ENCODE measurements around the gene ZNF438. TPM values are rescaled to one million over a fixed set of nuclear protein-coding genes. Genes with fewer than 3 reads are reported as not detected.
A peak's percentile ranks its signal among the peaks of the same experiment; 100 is the strongest.

Gene ZNF438
- total RNA-seq, 4 donors from 2014 or later: 2.9 to 9.3 (median 5.9) TPM

GRCh38 chr10:31013331-31013730, 18.3 kb downstream of the ZNF438 start:
- DNase-seq: no peak
- H3K27ac ChIP-seq: no peak overlapping the region
- H3K9me3 ChIP-seq: no peaks in the 10 kb centered on the region
- no peaks in the 10 kb centered on the region for H3K27me3 ChIP-seq
- 80 to 83% methylated on average over 3 of the region's 3 CpGs for WGBS, 2 donors
- intact Hi-C loops (cut with DNase I): no loop called here
- no peak overlapping the region for H3K4me3 ChIP-seq
- peaks cover 0 to 21% (median 3%) of the 10 kb centered on the region in 3 donors for H3K4me1 ChIP-seq
- no peak for TF ChIP-seq POLR2A (IDR thresholded peaks at IDR 0.05)
- no peaks in the 10 kb centered on the region for H3K36me3 ChIP-seq

DNA sequence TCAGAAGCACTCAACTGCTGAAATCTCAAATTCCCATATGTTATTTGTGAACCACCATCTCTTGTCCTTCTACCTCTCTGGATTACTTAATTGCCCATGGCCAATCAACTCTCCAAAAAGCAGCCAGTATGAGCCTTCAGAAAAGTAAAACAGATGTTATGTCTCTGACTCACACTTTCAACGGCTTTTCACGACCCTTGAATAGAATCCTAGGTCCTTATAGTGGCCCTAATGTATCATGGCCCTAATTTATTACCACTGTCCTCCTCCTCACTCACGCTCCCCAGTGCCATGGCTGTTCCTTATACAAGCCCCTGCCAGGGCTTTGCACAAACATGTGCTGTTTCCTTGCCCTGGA, 20.0 kb downstream of the ZNF438 start:
- H3K4me1 ChIP-seq: peaks cover 0 to 26% (median 3%) of the 10 kb centered on the region in 3 donors
- H3K9me3 ChIP-seq: no peaks in the 10 kb centered on the region
- peak overlapping the region in 3 of 4 donors; percentile 10 to 38 (median 23) for H3K27ac ChIP-seq
- TF ChIP-seq, protein P1, sequence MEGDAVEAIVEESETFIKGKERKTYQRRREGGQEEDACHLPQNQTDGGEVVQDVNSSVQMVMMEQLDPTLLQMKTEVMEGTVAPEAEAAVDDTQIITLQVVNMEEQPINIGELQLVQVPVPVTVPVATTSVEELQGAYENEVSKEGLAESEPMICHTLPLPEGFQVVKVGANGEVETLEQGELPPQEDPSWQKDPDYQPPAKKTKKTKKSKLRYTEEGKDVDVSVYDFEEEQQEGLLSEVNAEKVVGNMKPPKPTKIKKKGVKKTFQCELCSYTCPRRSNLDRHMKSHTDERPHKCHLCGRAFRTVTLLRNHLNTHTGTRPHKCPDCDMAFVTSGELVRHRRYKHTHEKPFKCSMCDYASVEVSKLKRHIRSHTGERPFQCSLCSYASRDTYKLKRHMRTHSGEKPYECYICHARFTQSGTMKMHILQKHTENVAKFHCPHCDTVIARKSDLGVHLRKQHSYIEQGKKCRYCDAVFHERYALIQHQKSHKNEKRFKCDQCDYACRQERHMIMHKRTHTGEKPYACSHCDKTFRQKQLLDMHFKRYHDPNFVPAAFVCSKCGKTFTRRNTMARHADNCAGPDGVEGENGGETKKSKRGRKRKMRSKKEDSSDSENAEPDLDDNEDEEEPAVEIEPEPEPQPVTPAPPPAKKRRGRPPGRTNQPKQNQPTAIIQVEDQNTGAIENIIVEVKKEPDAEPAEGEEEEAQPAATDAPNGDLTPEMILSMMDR (IDR thresholded peaks at IDR 0.05): no peak
- TF ChIP-seq POLR2A (IDR thresholded peaks at IDR 0.05): no peak
- H3K27me3 ChIP-seq: no peaks in the 10 kb centered on the region
- no peaks in the 10 kb centered on the region for H3K36me3 ChIP-seq
- WGBS, 2 donors: 69 to 80% methylated on average over 3 of the region's 3 CpGs
- DNase-seq: no peak
- H3K4me3 ChIP-seq: no peak overlapping the region
- intact Hi-C loops (cut with DNase I): no loop called here

DNA sequence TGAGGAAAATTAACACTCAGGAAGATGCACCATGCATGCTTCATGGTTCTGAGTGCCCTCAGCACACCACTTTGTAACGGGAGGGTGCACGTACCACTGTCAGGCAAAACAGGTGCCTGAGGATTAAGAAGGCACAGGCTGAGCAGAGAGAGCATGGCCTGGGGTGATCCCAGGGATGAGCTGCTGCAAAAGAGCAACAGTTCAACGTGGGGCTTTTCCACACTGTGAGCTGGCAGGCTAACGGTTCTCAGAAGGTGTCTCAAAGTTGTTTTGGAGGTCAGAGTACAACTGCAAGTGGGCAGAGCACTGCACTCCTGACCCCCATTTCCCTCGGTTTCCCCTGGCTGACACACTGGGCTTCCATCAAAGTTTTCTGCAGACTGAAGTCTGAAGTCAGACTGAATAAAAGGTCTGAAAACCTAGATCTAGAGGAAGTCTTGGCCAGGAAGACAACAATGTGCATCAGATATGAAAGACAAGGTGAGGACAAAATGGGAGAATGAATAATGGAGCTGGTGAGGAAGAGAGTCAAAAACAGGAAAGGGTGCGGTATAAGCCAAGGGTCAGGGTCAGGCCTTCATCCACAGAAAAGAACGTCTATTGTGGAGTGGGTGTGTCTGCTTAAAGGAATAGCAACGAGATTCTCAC, 20.5 kb downstream of the ZNF438 start:
- Histone ChIP-seq H3K9me3 (no peaks in the 10 kb centered on the region), H3K4me1 (peaks cover 0 to 26% (median 3%) of the 10 kb centered on the region in 3 donors), H3K36me3 (no peaks in the 10 kb centered on the region), H3K27ac (peak overlapping the region in 3 of 4 donors; percentile 10 to 42 (median 38)), H3K27me3 (no peaks in the 10 kb centered on the region), H3K4me3 (no peak overlapping the region)
- no peak for DNase-seq
- 60 to 64% methylated on average over 7 to 8 of the region's 8 CpGs for WGBS, 2 donors
- intact Hi-C loops (cut with DNase I): no loop called here
- no peak for TF ChIP-seq POLR2A (IDR thresholded peaks at IDR 0.05)
- TF ChIP-seq, protein P1 (IDR thresholded peaks at IDR 0.05): no peak

DNA sequence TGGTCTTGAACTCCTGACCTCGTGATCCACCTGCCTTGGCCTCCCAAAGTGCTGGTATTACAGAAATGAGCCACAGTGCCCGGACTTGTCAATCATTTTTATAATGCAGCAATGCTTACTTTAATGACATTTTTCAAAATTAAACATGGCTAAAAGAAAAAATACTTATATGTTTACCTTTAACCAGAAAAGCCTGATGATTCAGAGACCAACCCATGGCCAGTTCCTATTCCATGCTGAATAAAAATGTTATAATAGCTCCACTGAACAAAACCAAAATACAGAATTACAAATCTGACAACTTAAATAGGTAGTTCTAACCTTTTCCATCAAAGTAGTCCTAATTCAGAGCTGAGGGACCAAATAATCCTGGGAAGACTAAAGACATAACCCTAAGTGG, 21.6 kb downstream of the ZNF438 start:
- intact Hi-C loops (cut with DNase I): no loop called here
- Histone ChIP-seq H3K4me1 (peaks cover 0 to 28% (median 3%) of the 10 kb centered on the region in 3 donors), H3K27ac (peak overlapping the region in 1 of 4 donors; percentile 0), H3K27me3 (no peaks in the 10 kb centered on the region), H3K9me3 (no peaks in the 10 kb centered on the region), H3K36me3 (no peaks in the 10 kb centered on the region), H3K4me3 (no peak overlapping the region)
- 93 to 100% methylated on average over 2 of the region's 2 CpGs for WGBS, 2 donors
- no peak for TF ChIP-seq POLR2A (IDR thresholded peaks at IDR 0.05)
- TF ChIP-seq, protein P1 (IDR thresholded peaks at IDR 0.05): no peak
- no peak for DNase-seq

GRCh38 chr10:31005895-31006294, 25.8 kb downstream of the ZNF438 start:
- H3K27me3 ChIP-seq: no peaks in the 10 kb centered on the region
- intact Hi-C loops (cut with DNase I): no loop called here
- H3K36me3 ChIP-seq: no peaks in the 10 kb centered on the region
- H3K27ac ChIP-seq: no peak overlapping the region
- 83 to 100% methylated on average over 1 of the region's 1 CpG for WGBS, 2 donors
- DNase-seq: no peak
- no peak overlapping the region for H3K4me3 ChIP-seq
- TF ChIP-seq, protein P1 (IDR thresholded peaks at IDR 0.05): no peak
- TF ChIP-seq POLR2A (IDR thresholded peaks at IDR 0.05): no peak
- H3K4me1 ChIP-seq: peaks cover 0 to 19% (median 0%) of the 10 kb centered on the region in 3 donors
- no peaks in the 10 kb centered on the region for H3K9me3 ChIP-seq
